ENCODE data around the gene CFL1. TPM values are rescaled to one million over a fixed set of nuclear protein-coding genes. Genes with fewer than 3 reads are reported as not detected.

Gene CFL1
- polyA plus RNA-seq, 1 of the 3 experiments (the other 2 are of a cell fraction), result 4,252 TPM

DNA sequence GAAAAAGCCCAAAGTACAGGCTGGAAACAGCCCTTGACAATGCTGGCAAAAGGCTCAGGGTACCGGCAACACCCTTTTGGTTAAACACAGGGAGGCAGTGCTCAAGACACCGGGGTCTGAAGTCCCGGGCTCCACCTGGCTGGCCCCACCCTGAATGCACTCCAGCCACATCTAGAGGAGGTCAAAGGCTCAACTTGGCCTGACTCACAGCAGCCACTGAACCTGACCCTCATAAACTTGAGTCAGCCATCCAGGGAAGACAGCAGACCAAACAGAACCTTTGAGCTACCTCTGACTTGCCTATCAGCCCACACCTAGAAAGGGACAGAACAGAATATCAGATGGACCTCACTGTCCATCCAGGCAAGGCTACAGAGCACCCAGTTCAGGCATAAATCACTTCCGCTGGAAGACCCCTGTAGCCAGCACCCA is 3.8 kb downstream of the CFL1 start:
- WGBS (ENCODE audit: low lambda C conversion rate), result 95% methylated on average over 4 of the region's 4 CpGs
- Histone ChIP-seq H3K27ac (ENCODE audit: low read depth in 2 of 2, low read length in 1 of 2) (no peak overlapping the region), H3K36me3 (replicated peaks in 1 of 2; ENCODE audit: control insufficient read depth in 1 of 2, insufficient read depth in 2 of 2, low read length in 1 of 2) (peaks cover 44 to 55% of the 10 kb centered on the region in 2 experiments), H4K20me1 (ENCODE audit: insufficient read depth) (peaks cover 56% of the 10 kb centered on the region), H3K4me1 (ENCODE audit: control insufficient read depth in 1 of 2, insufficient read depth in 2 of 2, low read depth in 1 of 2, low read length in 1 of 2) (peaks cover 0 to 20% of the 10 kb centered on the region in 2 experiments; a peak in 2 of 4 replicates), H3K27me3 (ENCODE audit: insufficient read depth) (no peaks in the 10 kb centered on the region), H2AFZ (ENCODE audit: low read depth) (no peak overlapping the region), H3F3A (replicated peaks; ENCODE audit: insufficient read depth) (peaks cover 72% of the 10 kb centered on the region), H3K79me2 (ENCODE audit: insufficient read depth) (peaks cover 45% of the 10 kb centered on the region), H3K9me3 (no peaks in the 10 kb centered on the region), H3K9ac (no peak overlapping the region), H3K9me2 (no peaks in the 10 kb centered on the region), H3K4me2 (no peak overlapping the region; the same call in 1 of the 2 replicates), H3K4me3 (ENCODE audit: low read depth in 2 of 2, low read length in 1 of 2) (no peak overlapping the region)
- ChIA-PET CTCF (interaction anchor here (0.6 to 3.0 kb wide), 4 partner anchors 30 to 685 kb away, joined by 3 to 12 read pairs (median 5); partner anchors contain the start of genes FIBP and KAT5), POLR2A (interaction anchor here (1.0 kb wide), 1 partner anchor 11 kb away, joined by 3 read pairs; no protein-coding TSS in a partner anchor)
- DNase-seq, result peak; percentile 10
- no peak for TF ChIP-seq SMC3 (IDR thresholded peaks at IDR 0.05; ENCODE audit: low read depth, low read length)
- no peak for TF ChIP-seq EP300 (IDR thresholded peaks at IDR 0.05; ENCODE audit: borderline replicate concordance in 1 of 2, low read depth in 1 of 2, low read length in 1 of 2)
- TF ChIP-seq GATA2 (CRISPR knock-in tag; IDR thresholded peaks at IDR 0.05), result no peak
- no peak for TF ChIP-seq ELF1 (IDR thresholded peaks at IDR 0.05)
- TF ChIP-seq NRF1 (IDR thresholded peaks at IDR 0.05; ENCODE audit: low read depth, low read length), result no peak
- no peak for TF ChIP-seq RAD21 (IDR thresholded peaks at IDR 0.05; ENCODE audit: low read length)
- TF ChIP-seq EZH2phosphoT487 (IDR thresholded peaks at IDR 0.05; ENCODE audit: borderline replicate concordance, low read depth), result no peak
- TF ChIP-seq RFX5 (IDR thresholded peaks at IDR 0.05; ENCODE audit: low read length), result no peak
- TF ChIP-seq YY1 (IDR thresholded peaks at IDR 0.05; ENCODE audit: low read depth), result no peak
- no peak for TF ChIP-seq FOXJ3 (CRISPR knock-in tag; IDR thresholded peaks at IDR 0.05)
- TF ChIP-seq POLR2AphosphoS5 (IDR thresholded peaks at IDR 0.05; ENCODE audit: low read depth, low read length), result no peak
- TF ChIP-seq, protein P1, sequence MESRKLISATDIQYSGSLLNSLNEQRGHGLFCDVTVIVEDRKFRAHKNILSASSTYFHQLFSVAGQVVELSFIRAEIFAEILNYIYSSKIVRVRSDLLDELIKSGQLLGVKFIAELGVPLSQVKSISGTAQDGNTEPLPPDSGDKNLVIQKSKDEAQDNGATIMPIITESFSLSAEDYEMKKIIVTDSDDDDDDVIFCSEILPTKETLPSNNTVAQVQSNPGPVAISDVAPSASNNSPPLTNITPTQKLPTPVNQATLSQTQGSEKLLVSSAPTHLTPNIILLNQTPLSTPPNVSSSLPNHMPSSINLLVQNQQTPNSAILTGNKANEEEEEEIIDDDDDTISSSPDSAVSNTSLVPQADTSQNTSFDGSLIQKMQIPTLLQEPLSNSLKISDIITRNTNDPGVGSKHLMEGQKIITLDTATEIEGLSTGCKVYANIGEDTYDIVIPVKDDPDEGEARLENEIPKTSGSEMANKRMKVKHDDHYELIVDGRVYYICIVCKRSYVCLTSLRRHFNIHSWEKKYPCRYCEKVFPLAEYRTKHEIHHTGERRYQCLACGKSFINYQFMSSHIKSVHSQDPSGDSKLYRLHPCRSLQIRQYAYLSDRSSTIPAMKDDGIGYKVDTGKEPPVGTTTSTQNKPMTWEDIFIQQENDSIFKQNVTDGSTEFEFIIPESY (IDR thresholded peaks at IDR 0.05; ENCODE audit: borderline replicate concordance, low read depth), result no peak

DNA sequence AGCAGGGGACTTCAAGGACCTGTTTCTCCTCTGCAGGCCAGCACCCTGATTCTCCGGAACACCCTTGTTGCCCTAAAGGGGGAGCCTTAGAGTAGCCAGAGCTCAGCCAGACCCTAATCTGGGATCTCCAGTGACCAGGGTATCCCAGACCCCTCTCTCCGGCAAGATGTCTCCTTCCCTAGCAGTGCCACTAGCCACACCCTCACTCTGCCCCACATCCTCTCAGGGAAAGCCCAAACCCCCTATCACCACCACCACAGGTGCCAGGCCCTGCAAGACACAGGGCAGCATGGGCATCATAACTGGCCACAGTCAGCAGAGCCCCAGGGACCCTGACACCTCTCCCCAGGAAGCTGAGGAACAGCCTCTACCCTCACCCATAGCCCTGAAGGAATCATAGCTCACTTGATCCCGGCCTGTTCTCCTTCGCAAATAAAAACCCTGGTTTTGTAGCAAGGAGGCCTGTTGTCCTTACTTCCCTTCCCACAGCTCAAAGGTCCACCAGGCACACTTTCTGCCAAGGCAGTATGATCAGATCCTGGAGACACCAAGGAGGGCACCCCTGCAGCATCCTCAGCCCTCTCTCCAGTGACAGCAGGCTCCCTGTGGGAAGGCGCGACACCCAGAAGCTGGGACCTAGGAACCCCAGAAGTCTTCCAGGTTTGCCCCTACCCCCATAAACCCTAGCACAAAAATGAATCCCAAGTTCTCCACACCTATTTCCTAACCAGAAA is 4.6 kb downstream of the CFL1 start:
- 97% methylated on average over 6 of the region's 6 CpGs for WGBS (ENCODE audit: low lambda C conversion rate)
- Histone ChIP-seq H3K79me2 (ENCODE audit: insufficient read depth) (peaks cover 45% of the 10 kb centered on the region), H4K20me1 (ENCODE audit: insufficient read depth) (peaks cover 56% of the 10 kb centered on the region), H3K9me2 (no peaks in the 10 kb centered on the region), H3K4me3 (ENCODE audit: low read depth in 2 of 2, low read length in 1 of 2) (no peak overlapping the region), H3F3A (replicated peaks; ENCODE audit: insufficient read depth) (peaks cover 67% of the 10 kb centered on the region), H3K9ac (no peak overlapping the region), H2AFZ (ENCODE audit: low read depth) (no peak overlapping the region), H3K9me3 (no peaks in the 10 kb centered on the region), H3K27me3 (ENCODE audit: insufficient read depth) (no peaks in the 10 kb centered on the region), H3K36me3 (replicated peaks in 1 of 2; ENCODE audit: control insufficient read depth in 1 of 2, insufficient read depth in 2 of 2, low read length in 1 of 2) (peaks cover 44 to 55% of the 10 kb centered on the region in 2 experiments), H3K27ac (ENCODE audit: low read depth in 2 of 2, low read length in 1 of 2) (no peak overlapping the region; a peak in 1 of 4 replicates), H3K4me1 (ENCODE audit: control insufficient read depth in 1 of 2, insufficient read depth in 2 of 2, low read depth in 1 of 2, low read length in 1 of 2) (peaks cover 0 to 20% of the 10 kb centered on the region in 2 experiments; a peak in 2 of 4 replicates), H3K4me2 (no peak overlapping the region; the same call in 1 of the 2 replicates)
- ChIA-PET POLR2A (interaction anchor here (0.7 to 2.1 kb wide), 8 partner anchors 10 to 163 kb away, joined by 3 to 14 read pairs (median 3); partner anchors contain the start of genes CCDC85B and SNX32), CTCF (interaction anchor here (0.7 to 5.3 kb wide), 8 partner anchors 7 to 142 kb away, joined by 3 to 30 read pairs (median 6); partner anchors contain the start of genes FIBP, KAT5 and MUS81)
- TF ChIP-seq RAD21 (IDR thresholded peaks at IDR 0.05; ENCODE audit: low read length) (no peak), SMC3 (IDR thresholded peaks at IDR 0.05; ENCODE audit: low read depth, low read length) (no peak), GATA2 (CRISPR knock-in tag; IDR thresholded peaks at IDR 0.05) (no peak), CHD2 (IDR thresholded peaks at IDR 0.05; ENCODE audit: low read length, partially characterized antibody) (no peak)
- TF ChIP-seq, protein P2, sequence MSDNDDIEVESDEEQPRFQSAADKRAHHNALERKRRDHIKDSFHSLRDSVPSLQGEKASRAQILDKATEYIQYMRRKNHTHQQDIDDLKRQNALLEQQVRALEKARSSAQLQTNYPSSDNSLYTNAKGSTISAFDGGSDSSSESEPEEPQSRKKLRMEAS (IDR thresholded peaks at IDR 0.05; ENCODE audit: low read depth), result no peak
- TF ChIP-seq, protein P3, sequence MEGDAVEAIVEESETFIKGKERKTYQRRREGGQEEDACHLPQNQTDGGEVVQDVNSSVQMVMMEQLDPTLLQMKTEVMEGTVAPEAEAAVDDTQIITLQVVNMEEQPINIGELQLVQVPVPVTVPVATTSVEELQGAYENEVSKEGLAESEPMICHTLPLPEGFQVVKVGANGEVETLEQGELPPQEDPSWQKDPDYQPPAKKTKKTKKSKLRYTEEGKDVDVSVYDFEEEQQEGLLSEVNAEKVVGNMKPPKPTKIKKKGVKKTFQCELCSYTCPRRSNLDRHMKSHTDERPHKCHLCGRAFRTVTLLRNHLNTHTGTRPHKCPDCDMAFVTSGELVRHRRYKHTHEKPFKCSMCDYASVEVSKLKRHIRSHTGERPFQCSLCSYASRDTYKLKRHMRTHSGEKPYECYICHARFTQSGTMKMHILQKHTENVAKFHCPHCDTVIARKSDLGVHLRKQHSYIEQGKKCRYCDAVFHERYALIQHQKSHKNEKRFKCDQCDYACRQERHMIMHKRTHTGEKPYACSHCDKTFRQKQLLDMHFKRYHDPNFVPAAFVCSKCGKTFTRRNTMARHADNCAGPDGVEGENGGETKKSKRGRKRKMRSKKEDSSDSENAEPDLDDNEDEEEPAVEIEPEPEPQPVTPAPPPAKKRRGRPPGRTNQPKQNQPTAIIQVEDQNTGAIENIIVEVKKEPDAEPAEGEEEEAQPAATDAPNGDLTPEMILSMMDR (IDR thresholded peaks at IDR 0.05), result peak; percentile 9; the same call in 1 of the 2 replicates
- peak; percentile 45 for DNase-seq

Measured in SK-N-SH (cell line).